ENCODE data around the gene SIRPA.

SIRPA gene

DNA sequence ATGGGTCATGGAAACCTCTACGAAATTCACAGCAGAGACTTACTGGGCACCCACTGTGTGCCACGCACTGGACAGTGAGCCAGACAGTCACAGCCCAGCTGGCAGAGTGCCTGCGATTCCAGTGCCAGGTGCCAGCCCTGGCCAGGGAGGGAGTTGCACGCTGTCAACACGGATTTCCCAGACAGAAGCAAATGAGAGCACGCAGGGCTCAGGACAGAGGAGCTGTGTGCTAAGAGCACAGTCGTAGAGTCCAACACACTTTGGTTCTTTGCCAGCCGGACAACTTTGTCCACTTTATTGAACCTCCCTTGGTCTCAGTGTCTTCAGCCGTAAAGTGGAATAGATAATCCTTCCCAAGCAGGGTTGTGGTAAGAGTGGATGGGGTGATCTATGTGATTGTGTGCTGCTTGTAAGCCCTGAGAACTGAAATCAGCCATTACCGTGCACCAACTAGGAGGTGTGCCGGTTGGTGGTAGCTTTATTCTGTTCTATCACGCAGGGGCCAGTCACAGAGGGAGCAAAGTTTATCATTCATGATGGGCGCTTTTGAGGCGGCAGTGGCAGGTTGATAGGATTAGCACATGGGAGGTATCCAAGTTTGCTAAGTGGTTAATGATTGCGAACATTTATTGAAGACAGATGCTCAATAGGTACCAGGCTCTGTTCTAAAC, 40.6 kb downstream of the SIRPA start:
- DNase-seq: no peak

DNA sequence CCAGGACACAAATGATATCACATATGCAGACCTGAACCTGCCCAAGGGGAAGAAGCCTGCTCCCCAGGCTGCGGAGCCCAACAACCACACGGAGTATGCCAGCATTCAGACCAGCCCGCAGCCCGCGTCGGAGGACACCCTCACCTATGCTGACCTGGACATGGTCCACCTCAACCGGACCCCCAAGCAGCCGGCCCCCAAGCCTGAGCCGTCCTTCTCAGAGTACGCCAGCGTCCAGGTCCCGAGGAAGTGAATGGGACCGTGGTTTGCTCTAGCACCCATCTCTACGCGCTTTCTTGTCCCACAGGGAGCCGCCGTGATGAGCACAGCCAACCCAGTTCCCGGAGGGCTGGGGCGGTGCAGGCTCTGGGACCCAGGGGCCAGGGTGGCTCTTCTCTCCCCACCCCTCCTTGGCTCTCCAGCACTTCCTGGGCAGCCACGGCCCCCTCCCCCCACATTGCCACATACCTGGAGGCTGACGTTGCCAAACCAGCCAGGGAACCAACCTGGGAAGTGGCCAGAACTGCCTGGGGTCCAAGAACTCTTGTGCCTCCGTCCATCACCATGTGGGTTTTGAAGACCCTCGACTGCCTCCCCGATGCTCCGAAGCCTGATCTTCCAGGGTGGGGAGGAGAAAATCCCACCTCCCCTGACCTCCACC, 42.2 kb downstream of the SIRPA start:
- no peak for DNase-seq

DNA sequence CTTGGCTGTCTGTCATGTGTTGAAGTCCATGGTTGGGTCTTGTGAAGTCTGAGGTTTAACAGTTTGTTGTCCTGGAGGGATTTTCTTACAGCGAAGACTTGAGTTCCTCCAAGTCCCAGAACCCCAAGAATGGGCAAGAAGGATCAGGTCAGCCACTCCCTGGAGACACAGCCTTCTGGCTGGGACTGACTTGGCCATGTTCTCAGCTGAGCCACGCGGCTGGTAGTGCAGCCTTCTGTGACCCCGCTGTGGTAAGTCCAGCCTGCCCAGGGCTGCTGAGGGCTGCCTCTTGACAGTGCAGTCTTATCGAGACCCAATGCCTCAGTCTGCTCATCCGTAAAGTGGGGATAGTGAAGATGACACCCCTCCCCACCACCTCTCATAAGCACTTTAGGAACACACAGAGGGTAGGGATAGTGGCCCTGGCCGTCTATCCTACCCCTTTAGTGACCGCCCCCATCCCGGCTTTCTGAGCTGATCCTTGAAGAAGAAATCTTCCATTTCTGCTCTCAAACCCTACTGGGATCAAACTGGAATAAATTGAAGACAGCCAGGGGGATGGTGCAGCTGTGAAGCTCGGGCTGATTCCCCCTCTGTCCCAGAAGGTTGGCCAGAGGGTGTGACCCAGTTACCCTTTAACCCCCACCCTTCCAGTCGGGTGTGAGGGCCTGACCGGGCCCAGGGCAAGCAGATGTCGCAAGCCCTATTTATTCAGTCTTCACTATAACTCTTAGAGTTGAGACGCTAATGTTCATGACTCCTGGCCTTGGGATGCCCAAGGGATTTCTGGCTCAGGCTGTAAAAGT, 43.5 kb downstream of the SIRPA start:
- DNase-seq: no peak

DNA sequence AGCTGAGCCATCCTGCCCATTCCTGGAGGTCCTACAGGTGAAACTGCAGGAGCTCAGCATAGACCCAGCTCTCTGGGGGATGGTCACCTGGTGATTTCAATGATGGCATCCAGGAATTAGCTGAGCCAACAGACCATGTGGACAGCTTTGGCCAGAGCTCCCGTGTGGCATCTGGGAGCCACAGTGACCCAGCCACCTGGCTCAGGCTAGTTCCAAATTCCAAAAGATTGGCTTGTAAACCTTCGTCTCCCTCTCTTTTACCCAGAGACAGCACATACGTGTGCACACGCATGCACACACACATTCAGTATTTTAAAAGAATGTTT, 44.0 kb downstream of the SIRPA start:
- no peak for DNase-seq

DNA sequence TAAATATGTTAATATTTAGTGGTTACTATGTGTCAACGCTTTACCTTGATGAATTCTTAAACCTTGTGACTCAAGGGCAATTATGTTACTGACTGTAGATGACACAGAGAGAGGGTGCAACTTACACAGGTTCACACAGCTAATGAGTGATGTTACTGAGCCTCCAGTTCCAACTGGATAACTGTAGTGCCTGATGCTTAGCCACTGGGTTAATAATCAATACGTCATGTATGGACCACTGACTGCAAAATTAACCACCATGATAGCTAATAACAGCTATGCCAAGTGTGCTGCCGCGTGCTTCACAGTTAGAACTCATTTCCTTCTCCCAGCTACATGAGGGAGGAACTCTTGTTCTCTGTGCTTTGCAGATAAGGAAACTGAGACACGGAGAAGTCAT, 45.4 kb downstream of the SIRPA start:
- no peak for DNase-seq

DNA sequence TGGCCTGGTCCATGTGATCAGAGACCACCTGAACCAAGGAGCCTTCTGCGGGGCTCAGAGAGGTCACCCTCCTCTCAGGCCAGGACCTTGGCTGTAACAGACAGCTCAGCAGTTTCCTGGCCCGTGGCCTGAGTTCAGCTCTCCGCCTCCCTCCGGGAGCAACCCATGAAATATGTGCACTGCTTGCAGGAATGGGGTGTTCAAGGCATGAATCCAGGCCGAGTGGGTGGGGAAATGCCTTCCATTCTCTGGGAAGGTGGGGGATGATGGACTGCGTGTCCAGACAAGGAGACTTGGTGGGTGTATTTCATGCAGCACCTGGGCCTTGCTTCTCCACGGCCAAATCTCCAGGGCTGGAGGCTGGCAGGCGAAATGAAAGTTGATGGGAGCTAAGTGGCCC, 46.0 kb downstream of the SIRPA start:
- DNase-seq: no peak

DNA sequence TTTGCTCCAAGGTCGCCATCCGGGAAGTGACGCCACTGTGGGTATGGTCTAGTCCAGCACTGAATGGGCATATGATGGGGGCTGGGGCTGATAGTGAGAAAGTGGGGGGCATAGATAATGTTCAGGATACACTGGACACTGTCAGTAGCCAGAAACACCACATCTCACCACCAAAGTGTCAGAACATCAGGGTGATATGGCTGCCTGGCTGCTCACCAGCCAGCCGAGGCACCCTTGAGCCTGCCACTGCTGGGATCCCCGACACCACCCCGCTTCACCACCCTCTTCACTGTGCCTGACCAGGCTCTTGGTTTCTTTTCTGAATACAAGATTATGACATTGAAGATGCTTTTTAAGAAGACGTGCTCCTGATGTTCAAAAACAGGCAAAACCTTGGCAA, 46.9 kb downstream of the SIRPA start:
- no peak for DNase-seq

DNA sequence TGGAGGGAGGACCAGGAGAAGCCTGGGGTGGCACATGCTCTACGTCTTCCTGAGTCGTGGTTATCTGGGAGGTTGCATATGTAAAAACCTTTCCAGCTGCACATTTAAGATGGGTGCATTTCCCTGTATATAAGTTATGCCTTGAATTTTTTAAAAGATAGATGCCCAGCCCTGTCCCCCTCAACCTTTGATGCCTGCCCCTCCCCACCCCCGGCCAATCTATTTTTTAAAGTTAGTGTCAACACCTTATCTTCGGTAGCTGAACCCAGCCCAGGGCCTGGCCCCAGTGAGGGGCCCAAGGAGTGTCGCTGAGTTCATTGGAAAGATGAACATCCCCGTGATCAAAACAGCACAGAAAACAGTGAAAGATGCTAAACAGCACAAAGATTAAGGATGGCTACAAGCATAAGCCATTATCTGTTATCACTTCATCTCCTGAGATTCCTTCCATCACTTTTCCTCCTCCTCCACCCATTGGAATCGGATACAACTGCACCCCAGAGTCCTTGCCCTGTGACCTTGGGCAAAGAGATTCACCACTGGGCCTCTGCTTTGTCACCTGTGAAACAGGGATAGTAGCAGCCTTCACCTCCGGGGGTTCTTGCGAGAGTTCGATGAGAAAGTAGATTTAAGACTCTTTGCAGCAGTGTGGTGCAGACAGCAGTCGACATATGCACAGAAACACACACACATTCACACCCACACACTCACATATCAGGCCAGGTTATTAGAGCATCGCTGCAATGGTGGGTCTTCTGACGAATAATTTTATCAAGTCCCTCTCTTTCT, 47.5 kb downstream of the SIRPA start:
- no peak for DNase-seq

DNA sequence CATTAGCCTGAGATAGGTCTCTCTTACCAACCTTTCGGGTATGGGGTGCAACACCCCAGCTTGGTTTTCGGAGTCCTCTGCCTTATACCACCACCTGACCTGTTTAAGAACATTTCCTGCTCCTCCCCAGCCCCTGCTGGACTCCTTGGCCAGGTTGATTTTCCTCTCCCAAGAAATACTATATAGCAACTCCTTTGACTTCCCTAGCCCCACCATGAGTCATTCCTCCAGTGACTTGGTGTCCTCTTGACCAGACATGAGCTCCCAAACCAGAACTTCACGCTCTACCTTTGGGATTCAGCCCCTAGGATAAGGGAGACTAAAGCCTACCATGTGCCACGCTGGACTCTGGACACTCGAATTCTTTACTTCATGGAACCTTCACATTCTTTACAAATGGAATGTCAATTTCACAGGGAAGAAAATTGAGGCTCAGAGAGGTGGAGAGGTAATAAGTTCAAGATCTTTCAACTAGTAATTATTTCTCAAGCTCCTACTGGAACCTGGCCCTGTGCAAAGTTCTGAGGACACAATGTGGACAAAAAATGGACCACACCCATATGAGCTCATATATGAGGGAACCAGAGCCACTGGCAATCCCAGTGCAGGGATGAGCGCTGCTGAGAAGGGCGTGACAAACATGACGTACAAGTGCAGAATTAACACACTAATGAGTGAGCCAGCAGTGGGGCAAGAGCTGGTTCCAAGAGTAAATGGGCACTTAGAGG, 48.2 kb downstream of the SIRPA start:
- DNase-seq: no peak

DNA sequence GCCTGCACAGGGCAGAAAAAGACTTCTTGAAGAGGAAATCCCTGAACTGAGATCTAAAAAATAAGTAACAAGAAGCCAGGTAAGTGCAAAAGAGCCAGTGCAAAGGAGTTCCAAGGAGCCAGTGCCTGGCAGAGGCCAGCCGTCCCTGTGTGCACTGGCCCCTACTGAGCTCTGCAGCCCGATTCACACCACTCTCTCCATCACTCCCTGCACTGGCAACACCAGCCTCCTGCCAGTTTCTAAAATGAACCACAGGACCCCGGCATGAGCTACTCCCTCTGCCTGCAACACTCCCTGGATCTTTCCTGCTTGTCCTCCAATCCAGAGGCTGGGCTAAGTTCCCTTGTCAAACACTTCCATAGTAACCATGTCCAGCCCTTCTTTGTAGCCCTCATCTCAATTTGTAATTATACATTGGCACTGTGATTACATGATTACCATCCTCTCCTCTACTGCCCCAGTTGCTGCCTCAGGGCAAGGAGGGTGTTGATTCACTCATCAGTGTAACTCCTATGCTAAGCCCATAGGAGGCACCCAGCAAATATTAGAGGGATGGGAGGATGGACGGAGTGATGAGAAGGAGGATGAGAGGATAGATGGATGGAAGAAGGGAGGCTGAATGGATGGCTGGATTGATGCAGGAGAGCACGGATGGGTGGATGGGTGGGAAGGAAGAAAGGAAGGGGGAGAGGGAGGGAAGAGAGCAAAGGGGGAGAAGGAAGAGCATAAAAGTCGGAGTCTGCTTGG, 49.3 kb downstream of the SIRPA start:
- DNase-seq: no peak

DNA sequence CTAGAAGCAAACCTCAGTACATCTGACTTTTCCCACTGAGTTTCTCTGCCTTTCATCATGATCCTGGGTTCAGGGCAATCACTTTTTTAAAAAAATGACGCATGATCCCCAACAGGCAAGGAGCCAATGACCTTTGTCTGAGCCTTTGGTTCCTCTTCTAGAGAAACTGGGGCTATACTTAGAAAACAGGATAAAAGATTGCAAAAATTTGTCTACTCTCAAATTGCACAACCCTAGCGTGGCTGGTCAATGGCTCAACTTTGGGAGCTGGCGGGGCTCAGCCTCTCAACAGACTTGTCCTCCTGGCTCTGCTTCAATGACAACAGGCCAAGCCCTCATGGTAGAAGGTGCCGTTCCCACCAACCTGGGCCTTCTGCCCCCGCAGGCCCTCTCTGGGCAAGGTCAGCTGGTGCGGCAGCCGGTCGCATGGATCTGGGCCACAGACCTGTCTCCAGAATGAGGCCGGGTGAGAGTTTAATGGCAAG, 50.0 kb downstream of the SIRPA start:
- DNase-seq: no peak

DNA sequence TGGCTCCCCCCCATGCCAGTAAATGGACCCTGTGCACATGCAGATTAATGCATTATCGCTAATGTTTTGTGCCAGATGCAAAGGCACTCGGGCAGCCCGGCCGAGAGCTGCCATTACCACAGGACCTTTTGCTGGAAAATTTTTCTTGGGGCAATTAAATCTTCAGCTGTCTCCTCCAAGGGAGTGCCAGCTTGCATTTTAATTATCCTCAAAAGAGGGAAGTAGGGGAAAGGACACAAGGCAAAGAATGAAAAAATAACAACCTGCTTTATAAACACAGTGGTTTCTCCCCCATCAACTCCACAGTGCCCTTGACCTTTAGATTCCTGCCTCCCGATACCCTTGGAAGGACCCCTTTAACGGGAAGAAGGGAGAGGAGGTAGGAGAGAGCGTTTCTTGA, 50.5 kb downstream of the SIRPA start:
- DNase-seq: no peak

DNA sequence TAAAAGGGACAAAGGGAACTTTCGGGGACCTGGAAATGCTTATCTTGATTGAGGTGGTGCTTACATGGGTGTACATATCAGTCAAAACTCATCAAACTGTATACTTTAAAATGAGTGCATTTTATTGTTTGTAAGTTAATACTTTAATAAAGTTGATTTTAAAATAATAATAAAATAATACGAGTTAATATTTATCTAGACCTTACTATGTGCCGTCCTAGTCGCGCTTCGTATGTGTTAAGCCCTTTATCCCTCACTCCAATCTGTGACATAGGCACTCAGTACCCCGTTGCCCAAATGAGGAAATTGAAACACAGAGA, 51.2 kb downstream of the SIRPA start:
- no peak for DNase-seq

DNA sequence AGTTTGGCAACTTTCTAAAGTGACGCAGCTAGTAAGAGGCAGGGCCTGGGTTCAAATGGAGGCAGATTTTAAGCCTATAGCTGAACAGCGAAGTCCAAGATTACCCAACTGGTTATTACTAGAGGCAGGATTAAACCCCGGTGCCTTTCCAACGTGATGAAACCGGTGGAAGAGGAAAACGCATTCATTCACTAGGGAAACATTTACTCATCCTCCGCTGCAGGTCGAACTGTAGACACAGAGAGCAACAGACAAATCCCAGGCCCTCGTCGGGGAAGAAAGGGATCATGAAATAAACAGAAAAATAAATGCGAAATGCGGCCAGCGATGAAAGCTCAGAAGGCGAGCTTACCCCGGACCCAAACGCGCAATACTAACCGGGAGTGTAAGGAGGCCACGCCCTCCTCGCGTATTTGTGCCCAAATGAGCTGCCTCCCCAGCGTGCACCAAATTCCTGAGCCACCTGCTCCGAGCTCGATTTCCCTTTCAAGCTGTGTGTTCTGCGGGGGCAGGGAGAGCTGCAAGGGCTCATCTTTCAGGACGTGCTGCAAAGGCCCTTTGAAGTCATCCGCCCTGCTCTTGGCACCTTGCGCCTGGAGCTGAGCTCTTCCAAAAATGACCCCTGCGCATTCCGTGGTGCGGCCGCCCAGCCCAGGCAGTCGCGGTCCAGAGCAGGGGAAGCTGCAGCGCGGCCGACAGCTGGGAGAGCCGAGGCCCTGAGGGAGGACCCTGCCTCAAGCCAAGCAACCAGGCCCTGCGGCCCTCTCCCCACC, 51.7 kb downstream of the SIRPA start:
- DNase-seq: no peak

DNA sequence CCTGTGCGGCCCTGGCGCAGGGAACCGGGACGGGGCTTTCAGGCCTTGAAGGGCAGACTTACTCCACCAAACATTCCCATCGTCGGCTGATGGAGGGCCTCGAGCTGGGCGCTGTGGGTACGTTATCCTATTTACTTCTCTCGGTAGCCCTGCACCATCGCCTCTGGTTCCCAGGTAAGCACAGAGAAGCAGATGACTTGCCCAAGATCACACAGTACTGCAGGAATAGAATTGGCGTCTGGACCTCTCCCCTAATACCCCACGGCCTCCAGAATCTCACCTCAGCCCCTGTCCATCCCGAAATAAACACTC, 52.3 kb downstream of the SIRPA start:
- DNase-seq: no peak

DNA sequence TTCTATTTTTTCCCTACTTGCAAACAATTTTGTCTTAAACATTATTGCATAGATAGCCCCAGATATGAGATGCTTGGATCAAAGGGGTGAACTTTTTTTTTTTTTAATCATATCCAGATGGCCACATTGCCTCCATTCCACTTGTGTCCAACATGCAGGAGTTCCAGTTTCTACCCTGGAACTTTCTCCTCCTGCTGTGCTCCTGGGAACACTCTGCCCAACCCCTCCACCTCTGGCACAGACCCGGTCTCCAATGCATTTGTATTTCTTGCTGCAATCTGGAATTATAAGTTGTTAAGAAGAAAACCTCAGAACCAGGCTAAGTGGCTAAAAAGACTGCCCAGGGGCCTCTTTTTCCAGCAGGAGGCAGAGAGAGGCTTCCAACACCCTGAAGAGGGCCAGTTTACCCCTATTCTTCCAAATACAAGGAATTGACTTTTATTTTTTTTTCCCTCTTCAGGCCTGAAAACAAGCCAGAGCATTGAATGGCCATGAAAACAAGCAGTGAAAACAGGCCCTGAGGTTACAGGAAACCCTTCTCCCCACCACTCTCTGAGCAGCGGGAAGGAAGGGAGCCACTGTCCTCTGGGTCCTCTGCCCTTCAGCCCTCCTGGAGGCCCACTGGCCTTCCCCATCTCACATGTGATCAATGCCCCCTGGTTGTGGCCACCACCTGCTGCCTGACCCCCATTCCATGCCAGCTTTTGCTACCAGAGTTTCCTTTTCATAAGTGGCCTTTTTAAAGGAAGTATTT, 54.3 kb downstream of the SIRPA start:
- no peak for DNase-seq

DNA sequence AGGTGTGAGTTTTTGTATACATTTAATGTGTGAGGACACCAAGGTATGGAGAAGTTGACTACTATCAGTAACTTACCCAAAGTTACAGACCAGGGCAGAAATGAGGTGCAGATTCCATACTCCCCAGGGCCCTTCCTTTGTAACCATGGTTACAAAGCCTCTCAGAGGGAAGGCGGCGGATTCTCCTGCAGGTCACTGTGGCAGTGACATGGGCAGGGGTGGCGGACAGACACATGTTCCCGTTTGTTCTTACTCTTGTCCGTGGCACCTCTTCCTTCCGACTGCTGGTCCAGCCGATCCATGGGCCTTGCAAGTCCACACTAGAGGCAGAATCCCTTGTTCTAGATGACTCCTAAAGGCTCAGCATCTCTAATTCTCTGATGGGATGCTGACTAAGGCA, 55.6 kb downstream of the SIRPA start:
- no peak for DNase-seq

DNA sequence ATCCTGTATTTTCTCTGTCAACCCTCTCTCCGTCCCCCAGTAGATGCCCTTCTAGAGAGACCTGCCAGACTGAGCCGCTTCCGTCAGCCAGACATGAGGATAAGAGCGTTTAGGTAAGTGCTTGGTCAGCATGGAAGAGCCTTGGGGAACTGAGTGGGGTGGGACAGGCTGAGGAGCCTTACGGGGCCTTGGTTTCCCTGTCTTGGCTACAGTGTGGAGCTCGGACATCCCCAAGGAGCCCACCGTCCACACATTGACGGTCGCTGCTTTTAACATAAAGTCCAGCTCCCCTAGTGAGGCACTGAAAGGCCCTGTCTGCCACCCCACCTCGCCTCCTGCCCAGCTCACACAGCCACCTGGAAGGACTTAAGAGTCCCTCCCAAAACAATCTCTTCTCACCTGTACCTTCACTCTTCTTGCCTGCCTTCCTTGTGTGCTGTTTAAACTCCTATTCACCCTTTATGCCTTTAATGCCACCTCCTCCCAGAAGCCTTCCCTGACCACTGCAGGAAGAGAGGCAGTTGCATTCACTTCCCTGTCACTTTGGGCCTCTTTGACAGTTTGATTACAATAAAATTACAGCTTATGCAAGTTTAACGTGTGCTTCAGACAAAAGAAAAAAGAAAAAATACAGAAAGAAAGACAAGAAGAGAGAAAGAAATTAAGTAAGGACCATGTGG, 56.4 kb downstream of the SIRPA start:
- DNase-seq: no peak

DNA sequence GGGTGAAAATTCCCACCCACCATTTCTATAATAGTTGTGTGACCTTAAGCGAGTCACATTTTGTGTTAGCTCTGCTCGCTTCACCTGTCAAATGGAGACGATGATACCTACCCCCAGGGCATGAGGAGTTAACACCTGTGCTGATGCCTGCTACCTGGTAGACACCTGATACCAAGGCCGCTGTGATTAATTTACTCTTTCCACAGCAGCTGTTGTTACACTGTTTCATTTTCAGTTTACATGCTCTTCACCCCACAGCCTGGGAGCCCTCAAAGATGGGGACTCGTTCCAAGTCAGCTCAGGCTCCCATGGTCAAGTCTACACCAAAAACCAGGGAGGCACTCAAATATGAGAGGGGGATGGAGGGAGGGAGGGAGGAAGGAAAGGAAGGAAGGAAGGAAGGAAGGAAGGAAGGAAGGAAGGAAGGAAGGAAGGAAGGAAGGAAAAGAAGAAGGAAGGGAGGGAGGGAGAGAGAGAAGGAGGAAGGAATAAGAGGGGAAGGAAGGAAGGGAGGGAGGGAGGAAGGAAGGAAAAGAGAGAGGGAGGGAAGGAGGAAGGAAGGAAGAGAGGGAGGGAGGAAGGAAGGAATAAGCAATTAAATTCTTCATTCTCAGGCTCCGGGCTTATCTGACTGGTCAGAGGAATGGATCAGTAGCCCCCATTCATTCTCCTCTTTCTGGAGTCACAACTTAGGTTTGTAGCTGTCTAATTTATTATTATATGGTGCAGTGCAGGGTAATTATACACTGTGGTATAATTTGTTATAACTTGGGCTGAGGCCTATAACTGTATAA, 57.7 kb downstream of the SIRPA start:
- DNase-seq: no peak
